Colonic mucosa (tissue), 4 donors: ENCODE data around the gene EGF. TPM values are rescaled to one million over a fixed set of nuclear protein-coding genes. Genes with fewer than 3 reads are reported as not detected.

Experiments
- DNase-seq: peaks from one replicate; pipeline ENCODE4 v3.0.0-alpha.2; 2020
- H3K27ac ChIP-seq: fragments of 200-600 bp; one replicate; pipeline ENCODE4 v1.8.0; 2021
- H3K27me3 ChIP-seq: fragments of 200-600 bp; one replicate; pipeline ENCODE4 v1.8.0; 2021
- H3K36me3 ChIP-seq: fragments of 200-600 bp; one replicate; pipeline ENCODE4 v1.8.0; 2021
- H3K4me1 ChIP-seq: fragments of 200-600 bp; one replicate; pipeline ENCODE4 v1.8.0; 2021; ENCODE audit warnings: mild to moderate bottlenecking
- H3K4me3 ChIP-seq: fragments of 200-600 bp; one replicate; pipeline ENCODE4 v1.8.0; 2021
- H3K9ac ChIP-seq, 2 donors: one replicate each; pipeline ENCODE4 v1.7.0; 2013; ENCODE audit warnings: control low read depth in 2 of 2, low read depth in 2 of 2, low read length in 2 of 2
- H3K9me3 ChIP-seq: fragments of 200-600 bp; one replicate; pipeline ENCODE4 v1.8.0; 2021
- CTCF ChIP-seq: fragments of 200-600 bp; IDR thresholded peaks from one replicate; pipeline ENCODE4 v1.8.0; 2022; ENCODE audit warnings: antibody characterized with exemption, mild to moderate bottlenecking
- intact Hi-C: fragments of 100-400 bp; cut with DNase I; formaldehyde crosslinking; loops from one replicate; pipeline ENCODE4 v1.14.1; 2022
- total RNA-seq, 2 donors: library from RNA; stranded (reverse); fragmentation: NEBNext Ultra II Directional in 1 of 2; extraction: Animal tissue kit (Norgen Biotek cat#: 25700) in 1 of 2; gene quantifications; one replicate each; pipeline ENCODE4 v1.2.1, GENCODE V29; 2021
- donor health status: healthy.
- donor health status: DM: no; HTN: no; CAD: no.
- donor health status: DM: no; HTN: no; CAD: no.

Gene EGF
- total RNA-seq, 2 donors from 2014 or later = 2.2 to 2.8 TPM

- Histone ChIP-seq H3K9me3 (no peaks in the 10 kb centered on the region), H3K27ac (no peak overlapping the region), H3K4me1 (no peaks in the 10 kb centered on the region), H3K9ac (no peak overlapping the region), H3K27me3 (no peaks in the 10 kb centered on the region), H3K36me3 (no peaks in the 10 kb centered on the region), H3K4me3 (no peak overlapping the region)
- intact Hi-C loops = no loop called here
- no peak for DNase-seq
- no peak for TF ChIP-seq CTCF
Measured at GRCh38 chr4:109915385-109916026, 2.8 kb downstream of the EGF start.

- no peak overlapping the region for H3K27ac ChIP-seq
- intact Hi-C loops = no loop called here
Measured at GRCh38 chr4:109916027-109916409, 3.3 kb downstream of the EGF start.

GRCh38 chr4:109921384-109921808, 8.7 kb downstream of the EGF start:
- Histone ChIP-seq H3K36me3 (no peaks in the 10 kb centered on the region), H3K27ac (no peak overlapping the region), H3K27me3 (no peaks in the 10 kb centered on the region), H3K9me3 (no peaks in the 10 kb centered on the region), H3K9ac (no peak overlapping the region), H3K4me1 (no peaks in the 10 kb centered on the region), H3K4me3 (no peak overlapping the region)
- intact Hi-C loops = no loop called here
- no peak for TF ChIP-seq CTCF
- no peak for DNase-seq

More at GRCh38 chr4:109916027-109916409, 3.3 kb downstream of the EGF start:
- no peaks in the 10 kb centered on the region for H3K9me3 ChIP-seq
- no peaks in the 10 kb centered on the region for H3K27me3 ChIP-seq
- H3K4me1 ChIP-seq = no peaks in the 10 kb centered on the region
- H3K4me3 ChIP-seq = no peak overlapping the region
- H3K36me3 ChIP-seq = no peaks in the 10 kb centered on the region
- DNase-seq = no peak
- H3K9ac ChIP-seq = no peak overlapping the region
- TF ChIP-seq CTCF = no peak

GRCh38 chr4:109925396-109925795, 12.7 kb downstream of the EGF start:
- Histone ChIP-seq H3K4me3 (no peak overlapping the region), H3K36me3 (no peaks in the 10 kb centered on the region), H3K9me3 (no peaks in the 10 kb centered on the region), H3K27ac (no peak overlapping the region), H3K9ac (no peak overlapping the region), H3K27me3 (no peaks in the 10 kb centered on the region), H3K4me1 (no peaks in the 10 kb centered on the region)
- no peak for TF ChIP-seq CTCF
- no peak for DNase-seq
- intact Hi-C loops = no loop called here

- Histone ChIP-seq H3K9ac (no peak overlapping the region), H3K36me3 (no peaks in the 10 kb centered on the region), H3K9me3 (no peaks in the 10 kb centered on the region), H3K27ac (no peak overlapping the region), H3K27me3 (no peaks in the 10 kb centered on the region), H3K4me1 (no peaks in the 10 kb centered on the region), H3K4me3 (no peak overlapping the region)
- TF ChIP-seq CTCF = no peak
- intact Hi-C loops = no loop called here
- no peak for DNase-seq
Measured at GRCh38 chr4:109928327-109929045, 15.8 kb downstream of the EGF start.
